ENCODE results near the gene AK4.

Gene AK4

GRCh38 chr1:65255035-65255655, 107.1 kb downstream of the AK4 start:
- no peak for DNase-seq

GRCh38 chr1:65255656-65256050, 107.7 kb downstream of the AK4 start:
- DNase-seq, result no peak

- no peak for DNase-seq
These were observed 109.1 kb downstream of the AK4 start for GRCh38 chr1:65256860-65257708.

- DNase-seq, result no peak
These were observed 110.1 kb downstream of the AK4 start for GRCh38 chr1:65258106-65258505.

- DNase-seq, result no peak
These were observed 111.8 kb downstream of the AK4 start for GRCh38 chr1:65259816-65260215.

- DNase-seq, result no peak
These were observed 113.0 kb downstream of the AK4 start for GRCh38 chr1:65260851-65261473.

- DNase-seq, result no peak
These were observed 115.3 kb downstream of the AK4 start for GRCh38 chr1:65263286-65263685.

- no peak for DNase-seq
These were observed 116.4 kb downstream of the AK4 start for GRCh38 chr1:65264197-65264929.

- DNase-seq, result no peak
These were observed 117.3 kb downstream of the AK4 start for GRCh38 chr1:65265296-65265650.

- peak; percentile 18 for DNase-seq
These were observed 117.8 kb downstream of the AK4 start for GRCh38 chr1:65265651-65266351.

- no peak for DNase-seq
These were observed 118.5 kb downstream of the AK4 start for GRCh38 chr1:65266476-65266875.

- no peak for DNase-seq
These were observed 119.3 kb downstream of the AK4 start for GRCh38 chr1:65267271-65267670.

GRCh38 chr1:65267683-65268082, 119.7 kb downstream of the AK4 start:
- DNase-seq, result no peak

- DNase-seq, result no peak
These were observed 121.6 kb downstream of the AK4 start for GRCh38 chr1:65269612-65270011.

- no peak for DNase-seq
These were observed 128.4 kb downstream of the AK4 start for GRCh38 chr1:65276197-65276939.

- no peak for DNase-seq
These were observed 129.8 kb downstream of the AK4 start for GRCh38 chr1:65277605-65278347.

GRCh38 chr1:65278376-65279069, 130.5 kb downstream of the AK4 start:
- no peak for DNase-seq

- no peak for DNase-seq
These were observed 131.2 kb downstream of the AK4 start for GRCh38 chr1:65279070-65279779.

All from activated gamma-delta T cell (primary cell).